Measurements from ENCODE around the gene IRF2.

IRF2 gene

DNA sequence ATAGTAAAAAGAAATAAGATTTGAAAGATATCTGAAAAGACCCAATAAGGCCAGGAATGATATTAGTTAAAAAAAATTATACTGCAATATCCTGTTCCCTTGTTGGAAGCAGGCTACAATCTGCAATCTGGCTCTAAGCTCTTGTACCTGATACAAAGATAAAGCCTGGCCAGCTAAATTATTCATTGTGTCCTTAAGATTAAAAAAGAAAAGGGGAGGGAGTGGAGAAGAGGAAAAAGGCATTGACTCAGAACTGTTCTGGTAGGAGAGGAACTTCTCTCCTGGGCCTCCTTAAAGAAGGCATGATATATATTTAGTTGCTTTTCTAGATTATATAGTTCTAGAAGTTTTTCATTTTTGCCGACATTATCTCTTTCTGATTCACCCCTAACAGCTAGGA, 46.7 kb downstream of the IRF2 start:
- no peak for DNase-seq

GRCh38 chr4:184427093-184427492, 47.3 kb downstream of the IRF2 start:
- DNase-seq = no peak

GRCh38 chr4:184424993-184425758, 49.2 kb downstream of the IRF2 start:
- no peak for DNase-seq

- DNase-seq = no peak
Observed at GRCh38 chr4:184424279-184424678, 50.1 kb downstream of the IRF2 start.

DNA sequence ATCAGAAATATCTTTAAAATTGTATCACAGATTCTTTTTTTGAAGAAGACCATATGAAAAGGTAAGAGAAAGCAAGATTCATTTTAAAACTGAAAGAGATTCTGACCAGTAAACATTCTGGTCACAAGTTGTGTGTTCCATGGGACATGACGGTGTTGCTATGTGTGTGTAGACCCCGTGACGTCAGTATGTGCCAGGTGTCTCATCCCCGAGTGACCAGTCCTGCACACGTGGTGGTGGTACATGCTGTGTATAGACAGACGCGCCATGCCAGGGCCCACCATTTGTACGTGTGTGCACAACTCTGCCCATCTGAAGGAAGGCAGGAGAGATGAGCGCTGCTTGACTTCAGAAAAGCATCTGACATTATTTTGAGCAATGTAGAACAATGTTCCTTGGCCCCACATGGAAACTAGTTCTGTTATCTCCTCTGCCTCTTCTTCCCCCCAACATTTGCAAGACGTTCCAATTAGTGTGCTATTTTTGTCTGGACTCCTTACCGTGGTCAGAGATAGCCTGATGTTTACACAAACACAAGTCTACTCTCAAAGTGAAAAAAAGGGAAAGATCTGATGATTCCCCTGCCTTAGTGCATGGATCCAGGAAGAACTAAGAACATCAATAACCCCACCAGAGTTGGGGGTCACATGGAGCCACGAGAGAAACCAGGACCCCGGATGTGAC, 51.2 kb downstream of the IRF2 start:
- DNase-seq = no peak

- no peak for DNase-seq
Observed at GRCh38 chr4:184422378-184422777, 52.0 kb downstream of the IRF2 start.

- no peak for DNase-seq
Observed at GRCh38 chr4:184421533-184422155, 52.7 kb downstream of the IRF2 start.

DNA sequence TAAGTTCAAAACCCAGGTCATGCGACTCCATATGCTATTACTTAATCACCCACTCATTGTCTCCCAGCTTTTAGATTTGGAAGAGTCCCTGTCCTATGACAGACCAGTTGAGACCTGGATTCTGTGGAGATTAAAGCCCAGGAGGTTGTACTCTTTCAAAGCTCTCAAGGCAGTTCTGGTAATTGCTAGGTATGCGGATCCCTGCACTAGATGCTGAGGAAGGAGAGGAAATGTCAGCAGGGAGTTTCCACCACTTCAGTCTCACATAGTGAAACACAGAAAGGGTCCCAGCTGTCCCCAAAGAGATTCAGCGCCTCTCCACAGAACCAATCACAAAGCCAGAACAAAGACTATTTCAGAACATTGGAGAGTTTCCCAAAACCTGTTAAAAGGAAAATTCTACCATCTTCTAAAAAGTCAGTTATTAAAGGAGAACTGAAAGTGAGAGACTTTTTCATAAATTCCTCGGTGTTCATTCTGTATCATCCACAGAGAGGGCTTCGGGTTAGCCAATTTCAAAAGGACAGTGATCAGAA, 53.4 kb downstream of the IRF2 start:
- no peak for DNase-seq

DNA sequence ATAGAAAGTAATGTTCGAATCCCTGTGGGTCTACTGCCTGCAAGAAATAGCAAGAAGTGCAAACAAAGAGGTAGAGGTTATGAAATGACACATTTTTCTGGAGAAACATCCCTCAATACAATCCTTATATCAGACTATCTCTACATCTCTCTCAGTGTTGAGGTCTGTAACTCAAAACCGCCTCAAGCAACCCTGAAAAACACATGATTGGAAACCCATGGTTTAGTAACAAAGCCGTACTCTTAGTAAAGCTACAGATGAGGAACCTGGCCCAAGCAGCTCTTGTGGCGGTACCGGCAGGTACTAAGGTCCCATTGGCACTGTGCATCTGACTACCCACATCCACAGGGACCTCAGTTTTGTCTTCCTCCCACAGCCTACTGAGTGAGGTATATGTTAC, 53.9 kb downstream of the IRF2 start:
- DNase-seq = no peak

GRCh38 chr4:184419976-184420375, 54.4 kb downstream of the IRF2 start:
- no peak for DNase-seq

DNA sequence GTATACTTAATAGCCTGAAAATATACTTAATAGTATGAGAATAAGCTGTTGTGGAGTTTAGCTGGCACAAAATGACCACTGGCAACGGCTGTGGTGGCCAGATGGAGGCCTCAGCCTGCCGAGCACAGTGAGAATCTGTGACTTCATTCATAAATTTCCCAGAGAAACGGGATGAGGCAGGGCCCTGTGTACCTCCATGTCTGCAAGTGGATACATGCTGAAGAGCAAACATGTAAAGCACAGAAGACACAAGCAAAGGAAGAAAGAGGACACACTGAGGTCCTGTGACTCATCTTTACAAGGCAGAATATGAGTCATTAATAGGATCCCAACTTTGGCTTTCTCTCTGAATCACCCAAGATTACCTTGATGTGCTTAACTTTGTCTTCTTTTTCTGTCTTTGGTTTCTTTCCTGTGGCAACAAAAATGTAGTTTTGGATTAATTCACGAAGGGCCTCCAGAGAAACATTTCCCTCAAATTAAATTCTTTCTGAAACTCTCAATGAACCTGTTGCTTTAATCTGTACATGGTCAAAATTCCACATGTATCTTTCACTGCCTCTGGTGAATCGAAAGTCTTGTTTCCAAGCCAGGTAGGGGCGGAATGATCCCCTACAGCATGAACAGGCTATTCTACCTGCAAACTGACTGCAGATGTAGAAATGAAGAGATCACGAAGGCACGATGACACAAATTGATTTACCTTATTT, 56.4 kb downstream of the IRF2 start:
- no peak for DNase-seq

- DNase-seq = no peak
Observed at GRCh38 chr4:184416913-184417734, 57.2 kb downstream of the IRF2 start.

- no peak for DNase-seq
Observed at GRCh38 chr4:184415071-184415470, 59.3 kb downstream of the IRF2 start.

DNA sequence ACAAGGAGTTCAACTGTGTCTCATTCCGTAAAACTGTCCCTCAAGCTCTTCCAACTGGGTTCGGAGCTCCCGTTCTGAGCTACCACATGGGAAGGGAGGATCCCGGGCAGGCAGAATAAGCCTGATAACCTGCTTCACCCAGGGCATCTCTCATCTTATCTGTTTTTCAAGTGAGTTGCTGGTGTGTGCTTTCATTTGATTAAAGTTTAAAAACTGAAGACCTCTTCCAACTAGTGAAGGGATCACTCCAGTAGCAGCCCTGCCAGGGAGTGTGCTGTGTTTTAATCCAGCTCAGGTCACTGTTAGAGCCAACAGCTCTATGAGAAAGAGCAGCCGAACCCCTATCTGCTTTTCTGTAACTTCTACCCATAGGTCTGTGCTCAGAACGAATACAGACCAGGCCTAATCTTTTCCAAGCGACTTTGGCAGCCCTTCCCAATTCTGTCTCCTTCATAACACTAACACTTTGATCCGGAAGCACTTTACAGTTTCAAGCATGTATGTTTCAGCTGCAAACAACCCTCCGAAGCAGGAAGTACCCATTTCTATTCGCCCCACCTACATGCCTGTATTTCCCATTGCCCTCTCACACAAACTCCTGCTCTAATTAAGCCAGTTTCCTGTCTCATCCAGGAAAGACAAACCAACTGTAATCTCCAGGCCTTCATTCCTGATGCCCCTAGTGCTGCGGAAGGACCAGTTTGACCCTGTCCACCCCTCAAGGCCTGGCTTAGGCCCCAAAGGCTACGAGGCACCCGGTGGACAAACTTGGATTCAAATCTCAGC, 60.9 kb downstream of the IRF2 start:
- DNase-seq = no peak

DNA sequence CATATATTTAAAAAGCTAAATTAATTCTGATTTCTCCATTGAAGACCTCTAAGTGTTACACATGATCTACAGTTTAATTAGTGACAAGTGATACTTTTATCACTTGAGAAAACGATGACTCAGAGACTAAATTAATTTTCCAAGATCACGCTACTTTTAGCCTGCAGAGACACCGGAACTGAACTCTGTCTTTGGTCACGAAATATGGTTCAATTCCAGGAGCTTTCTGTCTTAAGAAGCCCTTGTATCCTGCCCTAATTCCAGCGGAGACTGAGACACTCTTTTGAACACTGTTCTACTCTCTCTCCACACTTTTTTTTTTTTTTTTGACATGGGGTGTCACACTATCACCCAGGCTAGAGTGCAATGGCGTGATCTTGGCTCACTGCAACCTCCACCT, 63.6 kb downstream of the IRF2 start:
- DNase-seq = no peak

- peak in 2 of 4 experiments; percentile 11 to 12 for DNase-seq
Observed at GRCh38 chr4:184409911-184410692, 64.2 kb downstream of the IRF2 start.

DNA sequence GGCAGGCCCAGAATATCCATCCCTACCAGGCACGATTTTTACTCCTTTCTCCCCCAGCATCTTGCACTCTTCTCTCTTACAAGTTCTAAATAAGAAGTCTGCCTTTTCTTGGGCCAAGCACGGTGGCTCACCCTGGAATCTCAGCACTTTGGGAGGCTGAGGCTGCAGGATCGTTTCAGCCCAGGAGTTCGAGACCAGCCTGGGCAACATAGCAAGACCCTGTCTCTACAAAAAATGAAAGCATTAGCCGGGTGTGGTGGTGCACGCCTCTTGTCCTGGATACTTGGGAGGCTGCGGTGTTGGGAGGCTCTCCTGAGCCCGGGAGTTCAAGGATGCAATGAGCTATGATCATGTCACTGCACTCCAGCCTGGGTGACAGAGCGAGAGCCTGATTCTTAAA, 64.8 kb downstream of the IRF2 start:
- DNase-seq = no peak

DNA sequence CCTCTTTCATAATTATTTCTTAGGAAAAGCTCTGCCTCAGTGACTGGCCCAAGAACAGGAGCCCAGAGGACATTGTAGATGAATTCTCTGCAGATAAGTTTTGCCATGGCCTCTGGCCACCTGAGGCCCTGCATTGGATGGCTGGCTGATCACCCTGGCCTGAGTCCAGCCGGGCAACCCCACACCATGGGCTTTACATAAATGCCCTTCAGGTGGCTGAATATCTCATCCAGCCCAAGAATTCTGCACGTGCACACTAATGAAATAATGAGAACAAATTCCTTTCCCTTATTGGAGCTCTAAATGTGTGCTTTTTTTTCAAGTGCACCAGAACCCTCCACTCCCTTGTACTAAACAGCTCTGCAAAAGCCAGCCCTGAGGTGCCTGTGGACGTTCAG, 65.7 kb downstream of the IRF2 start:
- DNase-seq = no peak

DNA sequence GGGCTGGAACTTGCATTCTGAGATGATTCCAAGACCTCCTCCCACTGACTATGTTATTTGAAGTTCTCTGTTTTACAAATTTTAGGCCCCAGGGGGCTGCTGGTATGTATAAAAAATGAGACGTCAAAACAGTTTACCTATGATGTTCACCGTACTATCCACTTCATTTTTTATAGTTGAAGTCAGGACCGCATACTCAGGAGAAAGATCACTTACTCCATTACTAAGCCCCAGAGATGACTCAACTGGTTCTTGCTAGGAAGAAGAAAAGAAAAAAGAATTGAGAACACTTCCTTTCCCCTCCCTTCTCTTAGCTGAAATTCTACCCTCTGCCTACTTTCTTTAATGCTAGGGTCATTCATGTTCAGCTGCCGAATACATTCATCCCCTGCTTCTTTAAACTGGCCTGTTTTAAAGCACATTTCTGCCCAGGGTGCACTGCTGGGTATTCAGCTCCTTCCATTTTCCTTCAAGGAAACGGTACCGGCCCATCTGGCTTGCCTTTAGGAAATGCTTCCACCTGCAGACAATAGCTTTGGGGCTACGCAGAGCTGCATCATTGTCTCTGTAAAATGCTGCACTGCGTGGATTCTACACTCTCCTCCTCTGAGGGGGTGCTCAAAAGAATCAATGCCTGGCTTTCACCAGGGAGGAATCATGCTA, 66.2 kb downstream of the IRF2 start:
- no peak for DNase-seq

DNA sequence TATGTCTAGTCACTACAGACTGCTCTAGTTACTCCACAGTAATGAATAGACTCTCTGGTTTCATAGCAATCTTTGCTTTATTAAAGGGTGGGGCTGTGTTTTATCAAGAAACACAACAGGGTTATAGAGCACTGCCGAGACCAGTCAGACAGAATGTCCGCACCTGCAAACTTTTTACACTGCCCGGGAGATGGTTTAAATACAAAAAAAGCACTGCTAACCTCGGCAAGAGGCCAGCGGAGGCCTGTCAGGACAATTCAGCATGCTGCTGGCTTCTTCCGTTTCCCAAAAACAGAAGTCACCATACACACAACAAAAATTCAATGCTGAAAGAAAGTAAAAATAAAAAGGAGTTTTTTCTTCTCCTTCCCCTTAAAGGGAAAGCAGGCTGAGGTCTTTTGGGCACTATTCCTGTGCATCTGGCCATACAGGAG, 67.4 kb downstream of the IRF2 start:
- DNase-seq = no peak
